ENCODE measurements around the gene MLLT1. TPM values are rescaled to one million over a fixed set of nuclear protein-coding genes. Genes with fewer than 3 reads are reported as not detected.

The MLLT1 gene
- total and polyA plus RNA-seq, 4 donors = 2.1 to 15.6 (median 7.3) TPM

DNA sequence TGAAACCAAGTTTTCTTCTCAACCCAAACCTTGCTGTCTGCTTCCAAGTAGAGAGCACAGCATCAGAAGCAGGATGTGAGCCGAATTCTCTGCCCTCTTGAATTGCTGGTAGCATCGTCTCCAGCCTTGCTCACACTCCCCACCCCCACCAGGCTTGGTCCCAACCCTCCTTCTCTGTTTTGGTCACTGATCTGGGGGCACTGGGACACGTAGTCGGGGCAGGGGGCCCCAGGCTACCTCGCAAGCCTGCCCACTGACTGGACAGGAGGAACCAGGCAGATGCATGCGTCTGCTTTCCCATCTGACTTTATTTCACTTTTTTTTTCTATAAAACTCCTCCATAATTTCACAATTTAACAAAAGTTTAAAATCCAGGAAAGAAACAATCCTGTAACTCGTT is 69.7 kb downstream of the MLLT1 start:
- H3K4me1 ChIP-seq (ENCODE audit: control insufficient read depth in 4 of 4, insufficient read depth in 4 of 4, low read length in 3 of 4) = no peaks in the 10 kb centered on the region
- no peak overlapping the region for H3K4me3 ChIP-seq (ENCODE audit: low read depth in 1 of 3, low read length in 3 of 3)
- DNase-seq (ENCODE audit: low spot score) = no peak
- H3K9me3 ChIP-seq (ENCODE audit: control insufficient read depth in 4 of 4, low read length in 3 of 4) = no peaks in the 10 kb centered on the region
- TF ChIP-seq, protein P1, sequence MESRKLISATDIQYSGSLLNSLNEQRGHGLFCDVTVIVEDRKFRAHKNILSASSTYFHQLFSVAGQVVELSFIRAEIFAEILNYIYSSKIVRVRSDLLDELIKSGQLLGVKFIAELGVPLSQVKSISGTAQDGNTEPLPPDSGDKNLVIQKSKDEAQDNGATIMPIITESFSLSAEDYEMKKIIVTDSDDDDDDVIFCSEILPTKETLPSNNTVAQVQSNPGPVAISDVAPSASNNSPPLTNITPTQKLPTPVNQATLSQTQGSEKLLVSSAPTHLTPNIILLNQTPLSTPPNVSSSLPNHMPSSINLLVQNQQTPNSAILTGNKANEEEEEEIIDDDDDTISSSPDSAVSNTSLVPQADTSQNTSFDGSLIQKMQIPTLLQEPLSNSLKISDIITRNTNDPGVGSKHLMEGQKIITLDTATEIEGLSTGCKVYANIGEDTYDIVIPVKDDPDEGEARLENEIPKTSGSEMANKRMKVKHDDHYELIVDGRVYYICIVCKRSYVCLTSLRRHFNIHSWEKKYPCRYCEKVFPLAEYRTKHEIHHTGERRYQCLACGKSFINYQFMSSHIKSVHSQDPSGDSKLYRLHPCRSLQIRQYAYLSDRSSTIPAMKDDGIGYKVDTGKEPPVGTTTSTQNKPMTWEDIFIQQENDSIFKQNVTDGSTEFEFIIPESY (IDR thresholded peaks at IDR 0.05) = no peak
- TF ChIP-seq REST (IDR thresholded peaks at IDR 0.05) (no peak), TAF1 (conservative IDR thresholded peaks at IDR 0.05) (no peak), HNF4G (IDR thresholded peaks at IDR 0.05) (no peak), GABPA (IDR thresholded peaks at IDR 0.05 in 1 of 2, conservative IDR thresholded peaks at IDR 0.05 in 1 of 2) (no peak), HNF4A (conservative IDR thresholded peaks at IDR 0.05) (no peak), JUND (IDR thresholded peaks at IDR 0.05) (no peak), EGR1 (IDR thresholded peaks at IDR 0.05; ENCODE audit: low read depth in 2 of 2) (no peak), FOXA1 (IDR thresholded peaks at IDR 0.05) (no peak), ATF3 (IDR thresholded peaks at IDR 0.05) (no peak)
- no peak overlapping the region for H3K9ac ChIP-seq (ENCODE audit: low read depth in 1 of 2, low read length in 2 of 2)
- no peak overlapping the region for H3K27ac ChIP-seq (ENCODE audit: low read depth in 1 of 2, low read length in 2 of 2)
- 93% methylated on average over 7 of the region's 7 CpGs for WGBS
- peaks cover 0 to 14% (median 5%) of the 10 kb centered on the region in 4 donors for H3K36me3 ChIP-seq (ENCODE audit: control insufficient read depth in 4 of 4, insufficient read depth in 3 of 4, low read depth in 1 of 4, low read length in 3 of 4)
- no peaks in the 10 kb centered on the region for H3K27me3 ChIP-seq (ENCODE audit: control insufficient read depth in 4 of 4, insufficient read depth in 4 of 4, low read length in 3 of 4)

DNA sequence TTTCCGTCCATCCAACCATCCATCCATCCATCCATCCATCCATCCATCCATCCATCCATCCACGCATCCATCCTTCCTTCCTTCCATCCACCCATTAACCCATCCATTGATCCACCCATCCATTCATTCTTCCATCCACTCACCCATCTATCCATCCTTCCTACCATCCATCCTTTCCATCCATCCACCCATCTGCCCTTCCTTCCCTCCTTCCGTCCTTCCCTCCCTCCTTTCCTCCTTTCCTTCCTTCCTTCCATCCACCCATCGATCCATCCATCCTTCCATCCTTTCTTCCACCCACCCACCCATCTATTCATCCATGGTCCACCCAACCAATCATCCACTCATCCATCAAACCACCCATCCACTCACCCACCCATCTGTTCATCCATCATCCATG is 70.1 kb downstream of the MLLT1 start:
- Histone ChIP-seq H3K27me3 (ENCODE audit: control insufficient read depth in 4 of 4, insufficient read depth in 4 of 4, low read length in 3 of 4) (no peaks in the 10 kb centered on the region), H3K4me1 (ENCODE audit: control insufficient read depth in 4 of 4, insufficient read depth in 4 of 4, low read length in 3 of 4) (no peaks in the 10 kb centered on the region), H3K27ac (ENCODE audit: low read depth in 1 of 2, low read length in 2 of 2) (no peak overlapping the region), H3K9me3 (ENCODE audit: control insufficient read depth in 4 of 4, low read length in 3 of 4) (no peaks in the 10 kb centered on the region), H3K9ac (ENCODE audit: low read depth in 1 of 2, low read length in 2 of 2) (no peak overlapping the region), H3K4me3 (ENCODE audit: low read depth in 1 of 3, low read length in 3 of 3) (no peak overlapping the region), H3K36me3 (ENCODE audit: control insufficient read depth in 4 of 4, insufficient read depth in 3 of 4, low read depth in 1 of 4, low read length in 3 of 4) (peaks cover 0 to 11% (median 5%) of the 10 kb centered on the region in 4 donors)
- 72% methylated on average over 4 of the region's 4 CpGs for WGBS
- TF ChIP-seq RXRA (IDR thresholded peaks at IDR 0.05) = no peak
- TF ChIP-seq TAF1 (conservative IDR thresholded peaks at IDR 0.05) = no peak
- no peak for TF ChIP-seq RAD21 (IDR thresholded peaks at IDR 0.05)
- no peak for TF ChIP-seq SP1 (IDR thresholded peaks at IDR 0.05)
- TF ChIP-seq GABPA (IDR thresholded peaks at IDR 0.05 in 1 of 2, conservative IDR thresholded peaks at IDR 0.05 in 1 of 2) = no peak
- no peak for TF ChIP-seq YY1 (IDR thresholded peaks at IDR 0.05)
- no peak for TF ChIP-seq FOXA1 (IDR thresholded peaks at IDR 0.05)
- TF ChIP-seq, protein P1 (IDR thresholded peaks at IDR 0.05) = no peak
- no peak for DNase-seq (ENCODE audit: low spot score)
